ENCODE data around the gene TCERG1L. TPM values are rescaled to one million over a fixed set of nuclear protein-coding genes. Genes with fewer than 3 reads are reported as not detected.

Gene TCERG1L
- total and polyA plus RNA-seq, 11 donors: 0.11 to 0.25 TPM; not detected in 9

DNA sequence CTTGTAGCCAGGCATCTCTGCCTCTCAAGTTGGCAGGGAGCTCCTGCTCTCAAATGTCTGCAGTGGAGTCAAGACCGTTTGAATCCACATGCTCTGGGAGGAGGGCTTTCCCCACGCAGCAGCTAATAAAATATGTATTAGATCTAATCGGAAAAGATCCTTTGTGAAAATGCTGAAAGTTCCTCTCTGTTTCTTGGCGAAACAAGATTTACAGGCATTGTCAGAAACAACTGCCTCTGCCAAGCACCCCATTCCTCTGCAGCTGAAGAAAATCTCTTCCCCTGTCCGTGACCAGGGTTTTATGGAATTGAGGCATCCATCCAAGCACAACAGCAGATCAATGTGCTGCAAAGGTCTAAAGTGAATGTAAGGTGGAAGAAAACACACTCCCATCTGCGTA is 165.8 kb downstream of the TCERG1L start:
- Histone ChIP-seq H3K4me3 (no peak overlapping the region), H3K4me1 (no peaks in the 10 kb centered on the region), H3K27ac (no peak overlapping the region), H3K36me3 (no peaks in the 10 kb centered on the region), H3K27me3 (peaks cover 0 to 58% (median 5%) of the 10 kb centered on the region in 9 donors), H3K9me3 (no peaks in the 10 kb centered on the region)
- no peak for ATAC-seq
- no peak for TF ChIP-seq POLR2A (IDR thresholded peaks at IDR 0.05)
- TF ChIP-seq, protein P1, sequence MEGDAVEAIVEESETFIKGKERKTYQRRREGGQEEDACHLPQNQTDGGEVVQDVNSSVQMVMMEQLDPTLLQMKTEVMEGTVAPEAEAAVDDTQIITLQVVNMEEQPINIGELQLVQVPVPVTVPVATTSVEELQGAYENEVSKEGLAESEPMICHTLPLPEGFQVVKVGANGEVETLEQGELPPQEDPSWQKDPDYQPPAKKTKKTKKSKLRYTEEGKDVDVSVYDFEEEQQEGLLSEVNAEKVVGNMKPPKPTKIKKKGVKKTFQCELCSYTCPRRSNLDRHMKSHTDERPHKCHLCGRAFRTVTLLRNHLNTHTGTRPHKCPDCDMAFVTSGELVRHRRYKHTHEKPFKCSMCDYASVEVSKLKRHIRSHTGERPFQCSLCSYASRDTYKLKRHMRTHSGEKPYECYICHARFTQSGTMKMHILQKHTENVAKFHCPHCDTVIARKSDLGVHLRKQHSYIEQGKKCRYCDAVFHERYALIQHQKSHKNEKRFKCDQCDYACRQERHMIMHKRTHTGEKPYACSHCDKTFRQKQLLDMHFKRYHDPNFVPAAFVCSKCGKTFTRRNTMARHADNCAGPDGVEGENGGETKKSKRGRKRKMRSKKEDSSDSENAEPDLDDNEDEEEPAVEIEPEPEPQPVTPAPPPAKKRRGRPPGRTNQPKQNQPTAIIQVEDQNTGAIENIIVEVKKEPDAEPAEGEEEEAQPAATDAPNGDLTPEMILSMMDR (IDR thresholded peaks at IDR 0.05): no peak
- 74 to 88% (median 79%) methylated on average over 6 of the region's 6 CpGs for WGBS, 4 donors
- intact Hi-C loops (cut with DNase I): no loop called here
- DNase-seq: no peak

DNA sequence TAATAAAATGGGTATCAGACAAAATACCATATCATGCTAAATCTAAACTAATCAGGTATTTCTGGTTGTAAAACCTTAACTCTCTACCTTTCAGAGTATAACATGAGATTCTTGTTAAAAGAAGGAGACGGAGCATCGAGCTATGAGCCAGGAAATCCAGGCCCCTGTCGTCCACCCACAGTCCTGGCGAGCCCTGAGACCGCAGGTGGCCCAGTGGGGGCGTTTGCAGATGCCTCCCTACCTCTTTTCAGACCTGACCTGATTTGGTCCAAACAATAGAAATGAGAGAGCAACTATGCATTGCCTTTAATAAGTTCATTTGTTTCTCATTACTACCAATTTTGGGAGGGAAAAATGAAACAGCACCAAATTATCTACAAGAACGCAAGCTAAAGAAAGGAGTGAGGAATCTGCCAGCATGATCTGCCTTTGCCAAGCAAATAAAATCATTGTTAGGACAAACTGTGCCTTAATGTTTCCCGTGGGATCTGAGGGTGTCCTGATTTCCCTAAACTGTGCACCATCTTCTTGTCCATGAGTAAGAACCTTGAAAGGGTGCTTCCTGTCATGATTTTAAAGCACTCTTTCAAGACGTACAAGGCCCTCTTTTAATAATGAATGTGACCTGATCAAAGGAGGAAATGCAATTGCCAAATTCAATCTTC is 166.7 kb downstream of the TCERG1L start:
- no peaks in the 10 kb centered on the region for H3K9me3 ChIP-seq
- no peak for ATAC-seq
- H3K36me3 ChIP-seq: no peaks in the 10 kb centered on the region
- DNase-seq: no peak
- peaks cover 0 to 66% (median 5%) of the 10 kb centered on the region in 9 donors for H3K27me3 ChIP-seq
- H3K27ac ChIP-seq: no peak overlapping the region
- H3K4me1 ChIP-seq: no peaks in the 10 kb centered on the region
- TF ChIP-seq, protein P1 (IDR thresholded peaks at IDR 0.05): no peak
- TF ChIP-seq POLR2A (IDR thresholded peaks at IDR 0.05): no peak
- H3K4me3 ChIP-seq: no peak overlapping the region
- WGBS, 4 donors: 75 to 84% (median 79%) methylated on average over 9 of the region's 9 CpGs
- intact Hi-C loops (cut with DNase I): no loop called here

DNA sequence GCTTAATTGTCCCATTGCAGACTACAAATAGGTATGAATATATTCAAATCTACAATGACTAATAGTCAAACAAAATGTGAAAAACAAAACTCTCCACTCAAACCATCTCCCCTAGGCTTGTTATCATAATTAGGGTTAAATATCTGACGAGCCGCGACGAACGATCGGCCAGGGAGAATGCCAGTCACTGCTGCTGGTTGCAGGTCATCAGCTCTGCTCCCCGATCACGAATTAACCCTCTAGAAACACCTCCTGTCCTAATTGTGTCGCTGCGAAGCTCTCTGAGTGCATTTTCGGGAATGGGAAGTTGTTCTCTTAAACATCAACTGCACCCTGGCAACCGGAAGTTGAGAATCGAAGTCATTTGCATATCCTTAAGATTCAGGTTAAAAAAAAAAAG is 167.3 kb downstream of the TCERG1L start:
- intact Hi-C loops (cut with DNase I): no loop called here
- no peaks in the 10 kb centered on the region for H3K4me1 ChIP-seq
- H3K27me3 ChIP-seq: peaks cover 0 to 66% (median 5%) of the 10 kb centered on the region in 9 donors
- no peak overlapping the region for H3K4me3 ChIP-seq
- no peak overlapping the region for H3K27ac ChIP-seq
- no peaks in the 10 kb centered on the region for H3K36me3 ChIP-seq
- DNase-seq: no peak
- WGBS, 4 donors: 56 to 65% (median 59%) methylated on average over 13 of the region's 13 CpGs
- H3K9me3 ChIP-seq: no peaks in the 10 kb centered on the region
- TF ChIP-seq, protein P1 (IDR thresholded peaks at IDR 0.05): no peak
- no peak for TF ChIP-seq POLR2A (IDR thresholded peaks at IDR 0.05)
- ATAC-seq: no peak

DNA sequence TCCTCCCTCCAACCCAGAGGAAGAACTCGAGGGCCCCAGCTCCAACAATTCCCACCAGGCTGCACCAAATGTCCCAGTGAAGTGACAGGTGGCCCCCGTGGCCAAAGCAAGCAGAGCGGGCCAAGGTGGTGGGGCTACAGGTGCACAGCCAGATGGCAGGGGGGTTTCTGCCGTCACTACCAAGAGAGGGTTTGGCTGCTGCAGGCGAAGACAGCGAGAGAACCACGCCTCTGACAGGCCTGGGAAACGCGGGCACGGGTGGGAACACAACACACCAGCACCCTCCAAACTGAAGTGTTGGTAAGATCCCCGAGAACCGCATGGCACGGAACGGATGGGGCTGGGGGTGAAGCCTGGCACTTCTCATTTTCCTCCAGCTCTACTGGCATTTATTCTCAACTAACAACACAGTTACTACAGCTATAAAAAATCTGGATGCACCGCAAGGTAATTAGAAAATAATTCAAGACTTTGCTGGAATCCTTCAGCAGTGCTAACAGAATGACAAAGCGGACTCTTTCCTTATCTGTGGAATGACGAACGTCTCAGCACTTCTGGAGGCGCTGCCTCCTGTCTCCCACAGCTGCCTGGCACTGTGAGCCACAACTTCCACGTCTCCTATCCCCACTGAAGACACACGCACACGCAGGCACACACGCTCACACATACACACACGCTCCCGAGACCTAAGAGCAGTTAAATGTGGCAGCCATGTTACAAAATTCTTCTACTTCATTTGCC is 167.9 kb downstream of the TCERG1L start:
- Histone ChIP-seq H3K27me3 (peaks cover 0 to 66% (median 5%) of the 10 kb centered on the region in 9 donors), H3K36me3 (no peaks in the 10 kb centered on the region), H3K4me1 (no peaks in the 10 kb centered on the region), H3K4me3 (no peak overlapping the region), H3K9me3 (no peaks in the 10 kb centered on the region), H3K27ac (no peak overlapping the region)
- 40 to 62% (median 47%) methylated on average over 24 to 25 of the region's 25 CpGs for WGBS, 4 donors
- TF ChIP-seq POLR2A (IDR thresholded peaks at IDR 0.05): no peak
- TF ChIP-seq, protein P1 (IDR thresholded peaks at IDR 0.05): no peak
- DNase-seq: no peak
- intact Hi-C loops (cut with DNase I): no loop called here
- no peak for ATAC-seq
